GM18951 (cell line): ENCODE measurements around the gene RAI1.

ENCODE experiments used
- POLR2A ChIP-seq: IDR thresholded peaks from 4 replicates; pipeline ENCODE4 v1.6.1; 2011; ENCODE audit warnings: mild to moderate bottlenecking; ENCODE audit not compliant: insufficient read length, insufficient read depth; ENCODE audit errors: extremely low read depth
- in situ Hi-C: fragments of 300-500 bp; cut with MboI; formaldehyde crosslinking; loops from one replicate; pipeline ENCODE4 v1.12.0; 2022; ENCODE audit warnings: low sequenced_read_pairs, mixed read lengths, inconsistent platforms; ENCODE audit not compliant: unreplicated experiment

Gene RAI1

GRCh38 chr17:17758941-17759563, 77.8 kb downstream of the RAI1 start:
- in situ Hi-C loops, result no loop called here
- no peak for TF ChIP-seq POLR2A

- in situ Hi-C loops, result no loop called here
Observed at GRCh38 chr17:17760350-17760749, 79.1 kb downstream of the RAI1 start.

GRCh38 chr17:17760872-17761550, 79.8 kb downstream of the RAI1 start:
- TF ChIP-seq POLR2A, result no peak
- in situ Hi-C loops, result no loop called here

More at GRCh38 chr17:17760350-17760749, 79.1 kb downstream of the RAI1 start:
- no peak for TF ChIP-seq POLR2A

GRCh38 chr17:17761894-17762743, 80.9 kb downstream of the RAI1 start:
- in situ Hi-C loops, result no loop called here
- no peak for TF ChIP-seq POLR2A

- in situ Hi-C loops, result no loop called here
- TF ChIP-seq POLR2A, result no peak
Observed at GRCh38 chr17:17762744-17763105, 81.5 kb downstream of the RAI1 start.

GRCh38 chr17:17763136-17763535, 81.9 kb downstream of the RAI1 start:
- in situ Hi-C loops, result no loop called here
- no peak for TF ChIP-seq POLR2A

GRCh38 chr17:17763734-17764133, 82.5 kb downstream of the RAI1 start:
- in situ Hi-C loops, result no loop called here
- TF ChIP-seq POLR2A, result no peak

- no peak for TF ChIP-seq POLR2A
- in situ Hi-C loops, result no loop called here
Observed at GRCh38 chr17:17765359-17766076, 84.3 kb downstream of the RAI1 start.

- TF ChIP-seq POLR2A, result peak; percentile 53
- in situ Hi-C loops, result no loop called here
Observed at GRCh38 chr17:17766077-17766743, 85.0 kb downstream of the RAI1 start.

GRCh38 chr17:17766744-17767120, 85.5 kb downstream of the RAI1 start:
- TF ChIP-seq POLR2A, result no peak

GRCh38 chr17:17767154-17767869, 86.1 kb downstream of the RAI1 start:
- TF ChIP-seq POLR2A, result no peak
- in situ Hi-C loops, result no loop called here

More at GRCh38 chr17:17766744-17767120, 85.5 kb downstream of the RAI1 start:
- in situ Hi-C loops, result no loop called here

GRCh38 chr17:17767887-17768418, 86.7 kb downstream of the RAI1 start:
- TF ChIP-seq POLR2A, result no peak
- in situ Hi-C loops, result no loop called here
